Measurements from ENCODE around the gene YBX2.
"Not testable (repeated sequence)": the region's sequence is repeated elsewhere in the genome, so short reads cannot be mapped to it uniquely, and the experiment has no call there.

YBX2 gene

GRCh38 chr17:7262192-7262934, 32.1 kb downstream of the YBX2 start, which contains the start of gene CLDN7:
Gene CLDN7 (minus strand): TSS chr17:7262478. CDS start chr17:7262043, 435 bp downstream.
- no peak for DNase-seq

GRCh38 chr17:7261379-7262191, 32.9 kb downstream of the YBX2 start:
- no peak for DNase-seq

DNA sequence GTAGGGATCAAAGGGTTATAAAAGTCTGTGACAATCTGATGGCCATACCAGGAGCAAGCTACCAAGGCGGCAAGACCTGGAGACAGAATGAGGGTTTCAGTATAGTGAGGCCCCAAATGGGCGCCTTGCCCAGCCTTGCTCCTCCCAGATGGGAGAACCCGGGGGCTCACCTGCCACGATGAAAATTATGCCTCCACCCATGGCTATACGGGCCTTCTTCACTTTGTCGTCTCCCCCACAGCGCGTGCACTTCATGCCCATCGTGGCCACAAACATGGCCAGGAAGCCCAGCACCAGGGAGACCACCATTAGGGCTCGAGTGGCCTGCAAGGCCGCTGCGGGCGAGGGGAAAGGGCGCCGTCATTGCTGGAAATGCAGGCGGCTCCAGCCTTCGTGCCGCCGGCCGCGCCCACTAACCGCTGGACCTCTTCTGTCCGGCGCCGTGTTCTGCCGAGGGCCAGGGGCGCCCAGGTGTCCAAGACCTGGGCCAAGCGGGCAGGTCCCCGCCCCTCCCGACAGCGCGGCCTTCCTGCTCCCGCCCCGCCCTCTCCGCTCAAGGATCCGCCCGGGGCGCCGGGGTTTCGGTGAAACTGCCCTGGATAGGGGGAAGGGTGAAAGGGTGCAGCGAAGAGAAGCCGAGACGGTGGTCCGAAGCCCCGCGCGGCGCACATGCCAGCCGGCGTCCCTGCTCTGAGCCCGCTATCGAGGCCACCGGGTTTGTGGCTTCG, 33.6 kb downstream of the YBX2 start:
- no peak for DNase-seq

DNA sequence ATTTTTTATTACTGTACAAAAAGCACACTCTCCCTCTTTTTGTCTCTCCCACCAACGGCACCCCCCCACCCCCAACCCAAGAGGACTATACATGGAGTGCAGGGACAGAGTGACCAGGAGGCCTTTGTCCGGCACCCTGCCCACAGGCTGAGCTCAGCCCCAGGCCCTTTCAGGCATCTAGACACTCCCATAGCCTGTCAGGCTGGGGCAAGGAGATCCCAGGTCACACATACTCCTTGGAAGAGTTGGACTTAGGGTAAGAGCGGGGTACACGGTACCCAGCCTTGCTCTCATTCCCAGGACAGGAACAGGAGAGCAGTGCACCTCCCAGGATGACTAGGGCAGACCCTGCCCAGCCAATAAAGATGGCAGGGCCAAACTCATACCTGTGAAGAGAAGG, 34.3 kb downstream of the YBX2 start:
- DNase-seq, result no peak

DNA sequence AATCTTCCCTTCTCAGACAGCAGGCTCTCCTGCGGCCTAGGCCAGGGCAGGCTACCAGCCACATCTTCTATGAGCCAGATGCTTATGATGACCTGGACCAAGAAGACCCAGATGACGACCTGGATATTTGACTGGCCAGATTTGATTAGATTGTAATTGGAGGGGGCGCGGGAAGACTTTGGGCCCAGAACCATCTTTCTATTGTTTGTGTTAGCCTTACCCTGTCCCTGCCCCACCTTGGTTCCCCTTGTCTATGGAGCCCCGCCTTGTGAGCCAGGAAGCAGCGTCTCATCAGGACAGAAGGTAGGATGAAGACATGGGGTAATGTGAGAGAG, 34.9 kb downstream of the YBX2 start:
- DNase-seq, result no peak

DNA sequence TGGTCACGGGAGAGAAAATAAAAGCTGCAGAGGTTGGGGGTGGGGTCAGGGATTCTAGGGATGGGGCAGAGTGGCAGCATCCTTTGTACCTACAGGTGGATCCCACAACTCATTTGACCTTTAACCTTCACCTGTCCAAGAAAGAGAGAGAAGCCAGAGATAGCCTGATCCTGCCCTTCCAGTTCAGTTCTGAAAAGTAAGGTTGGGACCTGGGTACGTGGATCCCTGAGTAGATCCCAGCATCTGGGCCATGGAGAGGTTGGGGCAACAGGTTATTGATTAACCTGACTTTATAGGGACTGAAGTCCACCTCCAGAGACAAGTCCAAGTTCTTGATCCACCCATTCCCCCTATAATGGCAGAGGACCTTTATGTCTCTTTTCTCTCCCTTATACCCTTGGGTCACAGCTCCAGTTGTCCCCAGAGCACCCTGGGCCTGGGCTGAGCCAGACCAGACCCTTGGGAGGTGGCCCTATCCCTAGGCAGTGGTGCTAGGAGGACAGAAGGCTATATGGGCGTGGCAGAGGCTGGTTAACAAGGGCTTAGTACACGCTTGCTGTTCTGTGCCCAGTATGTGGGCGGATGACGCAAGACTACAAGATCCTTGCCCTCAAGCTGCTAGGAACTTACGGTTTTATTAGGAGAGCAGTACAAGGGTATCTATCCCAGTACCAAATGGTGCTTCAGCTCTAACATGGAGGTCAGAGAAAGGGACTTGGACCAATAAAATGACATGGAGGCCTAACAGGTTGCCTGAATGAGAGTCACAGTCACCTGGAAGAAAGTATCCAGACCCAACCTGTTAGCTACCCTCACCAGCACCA, 35.5 kb downstream of the YBX2 start:
- no peak for DNase-seq

DNA sequence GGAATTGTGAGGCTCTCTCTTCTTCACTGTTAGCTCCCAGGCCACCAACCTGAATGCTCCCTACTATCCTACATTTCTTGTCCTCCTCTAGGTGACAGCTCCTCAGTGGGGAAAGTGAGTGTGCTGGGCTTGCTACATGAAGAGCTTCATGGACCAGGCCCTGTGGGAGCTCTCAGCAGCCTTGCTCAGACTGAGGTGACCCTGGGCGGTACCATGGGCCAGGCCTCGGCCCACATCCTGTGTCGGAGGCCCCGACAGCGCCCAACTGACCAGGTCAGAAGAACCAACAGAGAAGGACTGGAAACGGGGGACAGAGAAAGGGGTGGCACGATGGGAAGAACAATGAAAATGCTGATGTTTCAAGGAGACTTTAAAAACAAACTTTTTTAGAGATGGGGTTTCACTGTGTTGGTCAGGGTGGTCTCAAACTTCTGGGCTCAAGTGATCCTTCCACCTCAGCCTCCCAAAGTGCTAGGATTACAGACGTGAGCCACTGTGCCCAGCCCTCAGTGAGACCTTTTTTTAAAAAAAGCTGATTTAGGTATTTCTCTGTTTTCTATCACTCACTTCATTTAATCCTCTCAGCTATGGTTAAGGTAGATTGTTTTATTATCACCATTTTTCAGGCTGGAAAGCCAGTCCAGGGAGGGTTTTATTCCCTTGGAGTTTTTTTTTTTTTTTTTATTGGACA, 37.5 kb downstream of the YBX2 start:
- no peak for DNase-seq

DNA sequence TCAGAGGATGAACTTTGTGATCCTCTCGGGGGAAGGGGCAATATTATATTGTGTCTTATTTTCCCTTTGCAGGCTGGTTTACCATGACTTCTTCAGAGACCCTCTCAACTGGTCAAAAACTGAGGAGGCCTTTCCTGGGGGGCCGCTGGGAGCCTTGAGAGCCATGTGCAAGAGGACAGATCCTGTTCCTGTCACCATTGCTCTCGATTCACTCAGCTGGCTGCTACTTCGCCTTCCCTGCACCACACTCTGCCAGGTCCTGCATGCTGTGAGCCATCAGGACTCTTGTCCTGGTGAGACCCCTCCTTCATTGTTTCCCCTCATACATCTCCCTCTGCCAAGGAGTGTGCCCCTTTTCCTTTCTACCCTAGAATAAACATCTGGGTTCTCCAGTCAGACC, 39.9 kb downstream of the YBX2 start:
- DNase-seq, result no peak

DNA sequence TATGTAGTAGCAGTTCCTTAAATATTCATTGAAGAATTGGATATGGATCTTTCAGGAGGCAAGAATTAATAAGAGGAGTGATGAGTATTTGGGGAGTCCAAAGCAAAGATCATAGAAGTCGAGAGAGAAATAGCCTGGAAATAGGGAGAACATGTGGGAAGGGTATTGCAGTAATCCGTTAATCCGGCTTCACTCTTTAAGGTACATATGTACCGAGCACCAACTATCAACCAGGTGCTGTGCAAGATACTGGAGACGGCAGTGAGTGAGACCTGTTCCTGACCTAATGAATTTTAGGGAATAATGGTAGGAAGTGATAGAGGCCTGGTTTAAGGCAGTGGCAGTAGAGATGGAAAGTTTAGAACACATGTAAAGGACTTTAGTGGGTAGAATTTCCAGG, 41.4 kb downstream of the YBX2 start:
- DNase-seq, result no peak

DNA sequence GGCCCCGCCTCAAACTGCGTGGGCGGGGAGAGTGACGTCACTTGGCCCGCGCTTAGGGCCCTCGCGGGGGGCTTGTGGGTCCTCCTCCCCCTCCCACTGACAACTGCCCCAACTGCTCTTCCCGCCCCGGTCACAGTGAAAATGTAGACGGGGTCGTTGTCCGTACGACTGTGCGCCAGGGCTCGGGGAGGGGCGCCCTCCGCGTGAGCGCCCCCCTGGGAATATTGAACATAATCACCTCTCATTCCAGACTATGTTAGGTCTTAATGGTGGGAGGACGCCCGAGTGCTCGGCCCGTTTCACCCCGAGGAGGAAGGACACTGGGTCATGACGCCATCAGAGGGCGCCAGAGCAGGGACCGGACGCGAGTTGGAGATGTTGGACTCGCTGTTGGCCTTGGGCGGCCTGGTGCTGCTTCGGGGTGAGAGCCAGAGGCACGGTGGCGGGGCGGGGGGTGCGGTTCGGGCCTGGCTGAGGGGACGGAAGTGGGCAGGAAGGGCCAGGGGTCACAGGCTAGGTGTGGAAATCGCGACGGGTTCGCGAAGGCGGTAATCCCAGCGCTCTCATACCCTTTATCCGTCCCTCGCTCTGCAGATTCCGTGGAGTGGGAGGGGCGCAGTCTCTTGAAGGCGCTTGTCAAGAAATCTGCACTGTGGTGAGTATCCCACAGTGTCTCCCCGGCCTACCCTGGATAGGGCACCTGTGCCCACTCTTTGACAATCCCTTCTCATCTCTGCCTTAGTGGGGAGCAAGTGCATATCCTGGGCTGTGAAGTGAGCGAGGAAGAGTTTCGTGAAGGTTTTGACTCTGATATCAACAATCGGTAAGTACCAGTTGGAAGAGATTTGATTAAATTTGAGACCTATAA, 42.0 kb downstream of the YBX2 start, which contains the start of gene ELP5:
Gene ELP5, plus strand, starts transcription at position 40 of the 868 bp plus-strand sequence. Its CDS starts 336 bp downstream, at position 376.
- peak; percentile 72 for DNase-seq

GRCh38 chr17:7251661-7252175, 42.7 kb downstream of the YBX2 start, which contains the start of gene CTDNEP1:
Gene CTDNEP1 (minus strand): TSS chr17:7251734. CDS start chr17:7251296, 438 bp downstream.
- DNase-seq, result peak; percentile 89

GRCh38 chr17:7250695-7251627, 43.5 kb downstream of the YBX2 start:
- no peak for DNase-seq

GRCh38 chr17:7249830-7250229, 44.6 kb downstream of the YBX2 start:
- DNase-seq, result no peak

- no peak for DNase-seq
Measured at GRCh38 chr17:7249214-7249613, 45.2 kb downstream of the YBX2 start.

DNA sequence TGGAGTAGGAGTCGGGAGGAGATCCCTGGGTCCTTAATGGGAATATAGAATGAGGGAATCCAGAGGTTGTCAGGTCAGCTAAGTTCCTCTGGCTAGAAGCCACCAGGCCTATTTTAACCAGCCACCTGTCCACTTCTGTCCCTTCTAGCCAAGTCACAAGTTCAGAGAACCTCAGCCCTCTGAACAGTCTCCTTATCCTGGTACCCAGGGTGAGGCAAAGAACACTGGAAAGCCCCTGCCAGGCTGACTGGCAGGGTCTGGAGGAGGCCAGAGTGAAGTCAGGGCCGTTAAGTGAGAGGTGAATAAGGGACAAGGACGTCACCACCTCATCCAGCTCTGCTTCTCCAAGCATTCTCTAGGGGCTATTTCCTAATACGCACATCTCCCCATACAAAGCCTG, 45.6 kb downstream of the YBX2 start:
- no peak for DNase-seq

DNA sequence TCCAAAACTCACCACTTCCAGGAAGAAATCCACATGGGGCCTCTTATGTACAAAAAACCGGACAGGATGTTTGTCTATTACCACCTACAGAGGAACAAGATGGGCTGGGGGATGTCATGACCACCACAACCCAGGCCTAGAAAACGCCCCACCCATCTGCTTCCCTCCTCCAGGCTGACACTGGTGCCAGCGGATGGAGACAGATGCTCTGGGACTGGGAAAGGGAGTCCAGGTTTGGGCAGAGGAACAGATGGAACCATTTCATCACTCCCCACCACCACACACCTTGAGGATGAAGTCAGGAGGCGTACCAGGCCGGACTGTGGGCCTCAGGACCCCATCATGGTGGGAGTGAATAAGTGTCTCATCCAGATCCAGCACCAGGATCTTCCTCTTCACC, 47.7 kb downstream of the YBX2 start:
- DNase-seq, result no peak

DNA sequence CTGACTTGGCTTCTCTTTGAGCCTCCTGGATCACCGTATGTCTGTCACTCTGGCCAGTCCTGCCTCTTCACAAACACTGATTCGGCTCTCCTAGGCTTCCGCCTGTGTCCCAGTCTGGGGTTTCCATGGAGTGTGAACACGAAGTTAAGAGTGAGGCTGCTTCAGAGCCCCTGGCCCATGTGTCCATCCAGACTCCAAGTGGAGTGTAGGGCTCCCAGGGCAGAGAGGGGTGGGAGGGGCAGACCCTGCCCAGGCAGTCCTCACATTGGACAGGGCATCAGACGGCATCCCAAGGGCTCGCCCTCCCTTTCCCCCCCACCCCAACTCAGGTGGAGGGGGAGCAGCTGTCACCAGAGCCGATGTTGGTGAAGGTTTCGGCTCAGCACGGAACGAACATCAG, 50.6 kb downstream of the YBX2 start:
- DNase-seq, result not testable (repeated sequence)

DNA sequence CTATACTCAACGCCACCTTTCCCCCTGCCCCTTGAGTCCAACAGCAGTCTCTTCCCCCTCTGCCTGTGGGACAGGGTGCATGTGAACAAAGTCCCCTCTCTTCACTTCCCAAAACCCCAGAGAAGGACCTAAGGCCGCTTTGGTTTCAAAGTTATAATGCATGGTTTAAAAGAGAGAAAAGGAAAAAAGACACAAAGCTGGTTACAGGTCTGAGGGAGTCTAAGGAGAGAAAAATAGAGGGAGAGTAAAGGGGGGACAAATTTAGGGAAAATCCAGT, 51.0 kb downstream of the YBX2 start:
- DNase-seq, result no peak

DNA sequence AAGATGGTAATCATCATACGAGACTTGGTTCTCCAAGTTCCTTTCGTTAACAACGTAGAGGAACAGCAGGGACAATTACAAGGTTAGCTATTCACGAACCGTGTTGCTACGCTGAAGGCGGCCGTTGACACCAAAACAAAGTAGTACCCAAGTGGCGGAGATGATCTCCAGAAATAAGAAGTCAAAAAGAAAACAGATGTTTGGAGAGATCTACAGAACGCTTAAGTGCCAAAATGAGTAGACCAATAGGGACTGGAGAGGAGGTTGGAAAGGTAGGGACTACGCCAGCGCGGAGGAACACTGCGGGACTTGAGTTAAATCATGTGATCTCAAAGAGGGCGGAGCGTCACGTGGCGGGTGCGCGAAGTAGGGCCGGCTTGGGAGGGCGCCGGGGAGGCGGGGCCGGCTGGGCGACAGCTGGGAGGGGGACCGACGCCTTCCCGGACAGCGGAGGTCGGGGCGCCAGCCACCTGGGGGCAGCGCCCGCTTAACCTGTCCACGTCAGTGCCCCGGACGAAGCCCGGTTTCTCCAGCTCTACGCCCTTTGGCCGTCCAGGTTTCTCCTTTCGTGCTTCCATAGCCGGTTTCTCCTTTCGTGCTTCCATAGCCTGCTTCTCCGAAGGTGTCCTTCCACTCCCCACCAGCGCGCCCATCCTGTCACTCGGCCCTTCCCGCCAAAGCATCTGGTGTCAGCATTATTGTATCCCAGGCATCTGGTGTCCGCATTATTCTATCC, 51.6 kb downstream of the YBX2 start:
- peak; percentile 86 for DNase-seq
